ENCODE measurements around the gene FARS2. TPM values are rescaled to one million over a fixed set of nuclear protein-coding genes. Genes with fewer than 3 reads are reported as not detected.

FARS2 gene
- total and polyA plus RNA-seq, 9 of the 15 experiments (the other 6 are each of a cell fraction or from before 2014, with no cell fraction given): 16.5 to 62.2 (median 27.0) TPM

GRCh38 chr6:5270093-5270680, 8.9 kb downstream of the FARS2 start:
- peak; percentile 90 for ATAC-seq
- ChIA-PET CTCF (ENCODE audit: low intra/inter-chr PET ratio) (no interaction called here), POLR2A (interaction anchor here (0.6 to 1.8 kb wide), 12 partner anchors 9 to 713 kb away, joined by 3 to 9 read pairs (median 4); partner anchors contain the start of genes FARS2 and LYRM4)
- intact Hi-C loops (cut with micrococcal nuclease) (no loop called here), in situ Hi-C loops (cut with MboI) (no loop called here)
- Histone ChIP-seq H3K4me2 (ENCODE audit: insufficient read depth, low read length) (peak overlapping the region; percentile 63), H3K27me3 (ENCODE audit: control insufficient read depth in 2 of 2, insufficient read depth in 2 of 2, low read length in 2 of 2) (no peaks in the 10 kb centered on the region), H3K9ac (ENCODE audit: insufficient read depth in 1 of 2, low read depth in 2 of 2, low read length in 2 of 2) (peak overlapping the region; percentile 54 to 59; a peak in 3 of 4 replicates), H4K20me1 (replicated peaks; ENCODE audit: control insufficient read depth, insufficient read depth, low read length) (no peaks in the 10 kb centered on the region), H3K9me1 (ENCODE audit: control insufficient read depth, insufficient read depth, low read length) (no peaks in the 10 kb centered on the region), H3K4me1 (replicated peaks in 1 of 2; ENCODE audit: control insufficient read depth in 2 of 2, insufficient read depth in 2 of 2, low read length in 2 of 2) (peaks cover 4 to 19% of the 10 kb centered on the region in 2 experiments; a peak in 3 of 5 replicates), H3K4me3 (peak overlapping the region; percentile 6; the same call in 1 of the 2 replicates), H3K27ac (ENCODE audit: extremely low read depth, low read depth, low read length) (peak overlapping the region; percentile 71), H3K9me3 (replicated peaks; ENCODE audit: control insufficient read depth, insufficient read depth, low read depth, low read length) (no peaks in the 10 kb centered on the region), H2AFZ (ENCODE audit: low read depth, low read length) (peak overlapping the region; percentile 61), H3K79me2 (ENCODE audit: control insufficient read depth, insufficient read depth, low read length) (peaks cover 57% of the 10 kb centered on the region), H3K36me3 (ENCODE audit: control insufficient read depth, insufficient read depth, low read length) (0 out of 3 replicates have a peak, but pooled peaks cover 3% of the 10 kb centered on the region)
- peak; percentile 86 for FAIRE-seq
- WGBS (ENCODE audit: insufficient coverage, low coverage, missing lambda C conversion rate): under 1% methylated on average over 5 of the region's 5 CpGs
- BruUV-seq (replicated peaks): no TSS peak
- DNase-seq (ENCODE audit: extremely low read depth in 1 of 4, low spot score in 3 of 4): peak in 2 of 4 experiments; percentile 67 to 75
- TF ChIP-seq NFIX (CRISPR knock-in tag; IDR thresholded peaks at IDR 0.05; ENCODE audit: low read depth) (no peak), GABPB1 (CRISPR knock-in tag; IDR thresholded peaks at IDR 0.05) (no peak), SMARCA4 (IDR thresholded peaks at IDR 0.05) (peak; percentile 84), FUS (optimal IDR thresholded peaks at IDR 0.05; ENCODE audit: low read depth, low read length) (no peak), ZFP91 (CRISPR knock-in tag; IDR thresholded peaks at IDR 0.05) (no peak), ZNF609 (CRISPR knock-in tag; IDR thresholded peaks at IDR 0.05; ENCODE audit: borderline replicate concordance) (no peak), CHAMP1 (IDR thresholded peaks at IDR 0.05) (no peak), TCF3 (CRISPR knock-in tag; IDR thresholded peaks at IDR 0.05) (peak; percentile 84), ZNF707 (CRISPR knock-in tag; conservative IDR thresholded peaks at IDR 0.05) (no peak), SREBF1 (IDR thresholded peaks at IDR 0.05; ENCODE audit: borderline replicate concordance, low read depth, low read length) (no peak), SMARCB1 (IDR thresholded peaks at IDR 0.05; ENCODE audit: insufficient read length, low read depth) (peak; percentile 73), ZNF212 (CRISPR knock-in tag; IDR thresholded peaks at IDR 0.05) (no peak)
